Fibroblast of skin of left biceps (primary cell): ENCODE measurements around the gene RGR.
"Not testable (repeated sequence)": the region's sequence is repeated elsewhere in the genome, so short reads cannot be mapped to it uniquely, and the experiment has no call there.

Experiments
- DNase-seq, 2 experiments: peaks; one replicate each; pipeline ENCODE4 v3.0.0-alpha.2; 2013; ENCODE audit warnings: low read depth in 2 of 2

RGR gene

DNA sequence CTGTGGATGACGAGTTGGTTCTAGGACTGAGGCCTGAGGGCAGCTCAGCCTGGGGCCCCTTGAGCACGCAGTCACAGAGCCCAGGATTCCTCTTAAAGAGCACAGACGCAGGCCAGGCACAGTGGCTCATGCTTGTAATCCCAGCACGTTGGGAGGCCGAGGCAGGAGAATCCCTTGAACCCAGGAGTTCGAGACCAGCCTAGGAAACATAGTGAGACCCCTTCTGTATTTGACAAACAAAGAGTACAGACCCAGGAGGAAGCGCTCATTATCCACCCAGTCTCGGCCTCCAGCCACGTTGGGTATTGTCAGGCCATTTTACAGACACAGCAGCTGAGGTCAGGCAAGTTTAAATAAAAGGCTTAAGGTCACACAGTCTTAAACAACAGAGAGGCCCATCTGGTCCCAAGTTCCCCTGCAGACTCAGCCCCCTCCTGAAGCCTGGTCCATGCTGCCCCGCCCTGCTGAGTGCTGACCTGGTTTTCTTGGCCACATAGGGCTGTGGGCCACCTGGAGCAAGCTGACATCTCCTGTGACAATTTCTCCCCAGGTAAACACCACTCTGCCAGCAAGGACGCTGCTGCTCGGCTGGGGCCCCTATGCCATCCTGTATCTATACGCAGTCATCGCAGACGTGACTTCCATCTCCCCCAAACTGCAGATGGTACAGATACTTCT, 12.6 kb downstream of the RGR start:
- no peak for DNase-seq

DNA sequence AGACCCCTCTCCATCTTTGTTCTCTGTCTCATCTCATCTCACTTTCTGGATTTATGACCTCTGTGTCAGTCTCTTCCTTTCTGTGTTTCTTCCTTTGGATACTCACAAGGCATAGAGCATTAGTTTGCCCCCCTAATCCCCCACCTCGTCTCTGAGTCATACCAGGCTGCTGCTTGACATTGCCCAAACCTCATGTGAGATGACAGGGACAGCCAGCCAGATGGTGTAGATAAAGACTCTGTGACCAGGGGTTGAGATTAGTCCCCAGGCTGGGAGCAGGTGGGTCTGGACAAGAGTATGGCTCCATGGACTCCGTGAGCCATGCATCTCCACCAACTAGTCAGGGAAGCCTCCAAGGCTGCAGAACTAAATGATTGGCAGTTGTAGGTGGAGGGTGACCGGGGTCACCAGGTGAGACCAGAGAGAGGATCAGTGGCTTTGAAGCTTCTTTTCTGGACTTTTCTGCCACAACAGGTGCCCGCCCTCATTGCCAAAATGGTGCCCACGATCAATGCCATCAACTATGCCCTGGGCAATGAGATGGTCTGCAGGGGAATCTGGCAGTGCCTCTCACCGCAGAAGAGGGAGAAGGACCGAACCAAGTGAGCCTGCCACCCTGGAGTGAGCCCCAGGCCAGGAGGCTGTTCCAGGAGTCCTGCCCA, 13.3 kb downstream of the RGR start:
- DNase-seq = no peak

DNA sequence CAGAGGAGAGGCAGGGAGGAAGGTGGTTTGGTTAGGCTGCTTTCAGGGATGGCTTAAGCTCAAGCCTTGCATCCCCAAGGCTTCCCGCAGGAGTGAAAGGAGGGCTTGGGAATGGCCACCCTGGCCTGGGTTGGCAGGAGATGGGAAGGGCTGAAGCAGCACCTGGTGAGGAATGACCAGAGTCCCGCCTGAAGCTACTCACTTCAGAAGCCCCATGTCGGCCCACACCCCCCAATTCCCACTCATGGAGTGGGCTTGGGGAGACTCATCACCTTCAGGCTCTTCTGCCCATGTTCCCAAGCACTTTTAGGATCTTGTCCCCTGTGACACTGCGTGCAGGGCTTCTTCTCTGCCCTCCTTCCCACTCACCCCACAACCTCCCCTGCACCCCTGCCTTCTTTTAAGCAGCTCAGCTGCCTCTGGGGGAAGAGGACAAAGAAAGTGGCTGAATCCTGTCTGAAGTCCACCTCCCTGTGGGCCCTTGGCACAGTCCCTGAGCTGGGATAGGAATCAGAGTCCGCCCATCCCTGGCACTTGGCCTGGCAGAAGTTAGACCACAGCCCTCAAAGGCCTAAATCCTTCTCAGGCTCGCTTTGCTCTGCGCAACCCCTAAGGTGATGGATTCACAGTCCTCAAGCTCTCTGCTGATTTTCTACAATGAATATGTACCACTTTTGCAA, 16.5 kb downstream of the RGR start:
- DNase-seq = no peak

DNA sequence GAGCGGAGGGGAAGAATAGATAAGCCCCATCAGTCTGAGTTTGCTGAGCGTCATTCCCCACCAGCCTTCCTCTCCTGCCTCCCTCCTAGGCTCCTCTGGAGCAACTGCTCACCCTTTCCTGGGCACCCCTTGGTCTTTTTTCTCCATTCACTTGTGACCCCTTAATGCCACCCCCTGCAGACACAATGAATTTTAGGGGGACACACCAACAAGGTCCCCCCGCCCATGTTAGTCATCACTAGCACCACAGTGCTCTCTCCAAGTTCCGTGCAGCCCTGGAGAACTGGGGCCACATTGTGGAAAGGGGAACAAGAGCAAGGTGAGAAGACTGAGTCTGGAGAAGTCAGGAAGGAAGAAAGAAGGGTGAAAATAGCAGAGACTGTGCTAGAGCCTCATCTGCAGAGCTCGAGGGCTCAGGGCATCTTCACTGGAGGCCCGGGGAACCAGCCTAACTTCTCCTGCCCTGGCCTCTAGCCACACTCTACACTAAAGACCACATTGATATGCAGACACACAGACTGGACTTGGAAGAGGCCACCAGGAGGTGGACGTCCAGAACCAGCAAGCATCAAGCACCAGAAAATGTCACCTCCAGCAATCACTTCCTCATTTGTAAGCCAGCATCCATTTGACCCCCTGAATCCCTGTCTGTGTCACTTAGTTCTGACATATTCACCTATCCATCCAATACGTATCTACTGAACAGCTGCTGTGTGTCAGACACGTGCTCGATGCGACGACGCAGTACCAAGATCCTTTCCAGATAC, 17.5 kb downstream of the RGR start:
- no peak for DNase-seq

DNA sequence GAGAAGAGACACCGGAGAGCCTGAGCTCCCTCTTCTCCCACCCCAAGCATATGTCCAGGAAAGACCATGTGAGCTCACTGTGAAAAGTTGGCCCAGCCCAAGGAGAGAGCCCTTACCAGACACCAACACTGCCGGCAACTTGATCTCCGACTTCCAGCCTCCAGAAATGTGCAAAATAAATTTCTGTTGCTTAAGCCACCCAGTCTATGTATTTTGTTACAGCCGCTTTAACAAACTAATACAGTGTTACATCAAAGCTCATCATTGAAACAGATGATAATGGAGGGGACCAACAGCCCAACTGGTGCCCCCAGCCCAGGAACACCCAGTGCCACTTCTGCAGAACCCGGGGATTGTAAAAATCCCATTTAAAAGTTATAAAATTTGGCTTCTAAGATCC, 18.9 kb downstream of the RGR start:
- DNase-seq = no peak

DNA sequence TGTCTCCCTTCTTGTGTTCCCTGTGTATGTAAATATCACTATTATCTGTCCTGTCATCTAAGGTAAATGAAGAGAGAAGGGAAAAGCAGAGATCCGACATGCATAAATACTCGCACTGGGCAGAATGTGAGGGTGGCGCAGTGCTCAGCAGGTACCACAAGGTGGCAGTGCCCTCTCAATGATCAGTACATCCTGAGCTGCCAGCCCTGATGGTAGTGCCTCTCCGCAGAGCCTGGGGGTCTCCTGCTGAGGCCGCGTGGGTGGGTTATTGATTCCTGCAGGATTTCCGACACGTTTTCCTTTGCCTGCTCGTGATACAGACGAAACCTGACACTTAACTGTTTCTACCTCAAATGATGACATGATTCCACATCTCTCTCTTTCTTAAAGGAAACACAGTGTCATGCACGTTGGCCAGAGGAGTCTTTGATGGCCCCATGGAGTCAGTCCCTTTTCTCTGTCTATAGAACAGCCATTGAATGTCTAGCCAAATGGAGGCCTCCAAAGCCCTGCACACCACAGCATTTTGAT, 19.8 kb downstream of the RGR start:
- no peak for DNase-seq

DNA sequence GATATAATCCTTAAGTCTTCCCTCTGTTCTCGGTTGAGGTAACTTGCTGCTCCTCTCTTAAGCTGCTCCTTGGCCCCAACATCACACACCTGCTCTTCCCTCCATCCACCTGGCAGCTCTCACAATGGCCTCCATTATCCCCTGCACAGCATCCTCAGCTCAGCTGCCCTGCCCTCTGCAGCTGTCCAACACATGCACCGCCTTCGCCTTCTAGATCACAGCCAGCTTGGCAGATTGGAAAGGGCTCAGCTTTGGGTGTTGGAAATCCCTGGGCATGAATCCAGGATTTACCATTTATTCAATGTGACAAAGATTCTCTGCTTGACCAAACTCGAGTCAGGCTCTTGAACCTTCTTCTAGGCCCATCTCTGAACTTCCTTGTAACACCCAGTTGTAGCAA, 20.6 kb downstream of the RGR start:
- DNase-seq = no peak

DNA sequence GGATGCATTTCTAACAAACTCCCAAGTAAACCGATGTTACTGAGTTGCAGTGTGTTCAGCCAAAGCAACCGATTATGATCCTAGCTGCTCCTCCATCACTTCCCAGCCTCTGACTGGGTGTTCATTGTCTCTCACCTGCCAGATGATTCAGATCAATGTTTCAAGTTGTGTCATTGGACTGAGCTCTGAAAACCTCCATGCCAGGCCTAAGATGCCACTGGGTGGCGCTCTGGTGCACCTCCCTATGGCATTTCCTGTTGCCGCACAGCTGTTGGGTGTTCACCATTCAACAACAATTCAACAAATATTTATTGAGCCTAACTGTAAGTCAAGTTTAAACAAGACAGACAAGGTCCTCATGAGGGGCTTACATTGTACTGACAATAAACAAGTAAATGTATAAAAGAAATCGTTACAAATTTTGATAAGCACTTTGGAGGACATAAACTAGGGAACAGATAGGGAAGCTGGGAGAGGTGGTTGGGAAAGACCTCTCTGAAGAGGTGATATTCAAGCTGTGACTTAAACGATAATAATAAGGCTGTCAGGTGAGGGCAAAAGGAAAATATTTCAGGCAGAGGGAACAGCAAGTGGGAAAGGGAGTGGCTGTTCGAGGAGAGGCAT, 22.8 kb downstream of the RGR start:
- DNase-seq = no peak

DNA sequence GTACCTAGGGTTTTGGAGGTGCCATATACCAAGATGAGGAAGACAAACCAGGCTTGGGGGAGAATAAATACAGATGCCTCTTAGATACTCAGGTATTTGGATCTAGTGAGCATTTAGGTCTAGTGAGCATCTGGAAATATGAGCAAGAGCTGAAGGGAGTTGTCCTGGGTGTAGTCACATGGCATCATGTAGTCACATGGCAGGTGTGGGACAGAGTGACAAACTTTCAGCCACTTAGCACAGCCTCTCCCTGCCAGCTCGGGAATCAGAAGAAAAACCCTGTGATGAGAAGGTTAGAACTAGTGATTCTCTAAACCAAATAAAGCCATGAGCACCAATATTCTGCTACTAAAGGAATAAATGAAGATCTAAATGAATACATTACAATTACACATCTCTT, 24.3 kb downstream of the RGR start:
- DNase-seq = no peak

DNA sequence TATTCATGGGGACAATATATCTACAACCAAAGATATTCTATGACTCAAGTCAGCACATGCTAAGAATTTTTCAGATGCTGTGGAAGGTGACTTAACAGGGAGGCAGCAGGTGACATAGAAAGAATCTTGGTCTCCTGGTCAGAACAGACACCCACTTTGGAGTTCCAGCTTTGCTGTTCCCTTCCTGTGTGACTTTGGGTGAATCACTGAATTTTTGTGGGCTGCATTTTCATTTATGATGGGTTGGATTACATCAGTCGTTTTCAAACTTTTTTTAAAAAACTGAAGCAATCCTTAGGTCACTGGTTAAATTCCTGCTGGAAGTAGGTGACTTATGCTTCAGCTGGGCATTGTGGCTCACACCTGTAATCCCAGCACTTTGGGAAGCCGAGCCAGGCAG, 24.9 kb downstream of the RGR start:
- DNase-seq = peak; percentile 37 to 42

DNA sequence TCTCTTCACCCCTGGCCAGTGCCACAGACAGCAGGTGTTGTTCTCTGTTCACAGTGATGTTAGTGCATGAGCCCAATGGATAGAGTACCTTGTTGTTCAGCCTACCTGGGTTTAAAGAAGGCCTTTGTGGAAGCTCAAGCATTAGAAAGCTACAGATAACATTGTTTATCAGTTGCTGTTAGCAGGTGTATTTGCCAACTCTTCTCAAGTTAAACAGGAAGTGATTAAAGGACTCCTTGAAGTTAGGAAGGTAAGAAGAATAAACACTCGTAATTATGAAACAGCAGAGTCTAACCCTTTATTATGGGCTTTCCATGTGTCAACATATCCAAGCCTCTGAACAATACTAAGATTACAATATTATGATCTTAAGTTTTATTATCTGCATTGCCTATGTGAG, 25.9 kb downstream of the RGR start:
- no peak for DNase-seq

DNA sequence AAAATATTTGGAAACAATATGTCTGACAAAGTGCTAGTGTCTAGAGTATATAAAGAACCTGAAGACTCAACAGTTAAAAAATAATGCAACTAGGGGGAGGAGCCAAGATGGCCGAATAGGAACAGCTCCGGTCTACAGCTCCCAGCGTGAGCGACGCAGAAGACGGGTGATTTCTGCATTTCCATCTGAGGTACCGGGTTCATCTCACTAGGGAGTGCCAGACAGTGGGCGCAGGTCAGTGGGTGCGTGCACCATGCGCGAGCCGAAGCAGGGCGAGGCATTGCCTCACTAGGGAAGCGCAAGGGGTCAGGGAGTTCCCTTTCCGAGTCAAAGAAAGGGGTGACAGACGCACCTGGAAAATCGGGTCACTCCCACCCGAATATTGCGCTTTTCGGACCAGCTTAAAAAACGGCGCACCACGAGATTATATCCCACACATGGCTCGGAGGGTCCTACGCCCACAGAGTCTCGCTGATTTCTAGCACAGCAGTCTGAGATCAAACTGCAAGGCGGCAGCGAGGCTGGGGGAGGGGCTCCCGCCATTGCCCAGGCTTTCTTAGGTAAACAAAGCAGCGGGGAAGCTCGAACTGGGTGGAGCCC, 35.1 kb downstream of the RGR start:
- not testable (repeated sequence) for DNase-seq

DNA sequence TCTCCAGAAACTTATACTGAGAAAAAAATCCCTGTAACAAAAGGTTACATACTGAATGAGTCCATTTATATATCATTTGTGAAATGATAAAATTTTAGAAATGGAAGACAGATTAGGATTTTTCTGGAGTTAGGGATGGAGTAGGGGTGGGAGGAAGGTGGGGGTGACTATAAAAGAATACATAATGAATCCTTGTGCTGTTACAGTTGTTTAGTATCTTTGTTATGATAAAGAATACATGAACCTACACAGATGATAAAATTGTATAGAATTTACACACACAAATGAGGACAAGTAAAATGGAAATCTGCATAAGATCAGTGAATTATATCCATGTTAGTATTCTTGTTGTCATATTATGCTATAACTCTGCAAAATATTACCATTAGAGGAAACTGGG, 41.8 kb downstream of the RGR start:
- DNase-seq = no peak

DNA sequence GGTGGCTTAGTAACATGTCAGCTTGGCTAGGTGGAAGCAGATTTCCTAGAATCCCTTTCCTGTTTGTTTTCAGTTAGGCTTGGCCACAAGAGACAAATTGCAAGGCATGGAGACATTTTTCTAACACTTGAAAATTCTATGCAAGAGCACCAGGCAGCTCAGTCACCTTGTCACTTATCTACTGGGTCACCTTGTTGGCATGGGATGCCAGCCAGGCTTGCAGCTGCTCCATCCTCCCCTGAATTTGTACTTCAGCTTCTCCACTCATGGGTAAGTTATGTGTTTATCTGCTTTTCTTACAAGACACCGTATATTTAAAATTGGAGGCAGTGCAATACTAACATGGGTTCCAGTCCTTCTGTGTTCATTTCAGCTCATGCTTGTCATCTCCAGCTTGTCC, 43.3 kb downstream of the RGR start:
- no peak for DNase-seq

DNA sequence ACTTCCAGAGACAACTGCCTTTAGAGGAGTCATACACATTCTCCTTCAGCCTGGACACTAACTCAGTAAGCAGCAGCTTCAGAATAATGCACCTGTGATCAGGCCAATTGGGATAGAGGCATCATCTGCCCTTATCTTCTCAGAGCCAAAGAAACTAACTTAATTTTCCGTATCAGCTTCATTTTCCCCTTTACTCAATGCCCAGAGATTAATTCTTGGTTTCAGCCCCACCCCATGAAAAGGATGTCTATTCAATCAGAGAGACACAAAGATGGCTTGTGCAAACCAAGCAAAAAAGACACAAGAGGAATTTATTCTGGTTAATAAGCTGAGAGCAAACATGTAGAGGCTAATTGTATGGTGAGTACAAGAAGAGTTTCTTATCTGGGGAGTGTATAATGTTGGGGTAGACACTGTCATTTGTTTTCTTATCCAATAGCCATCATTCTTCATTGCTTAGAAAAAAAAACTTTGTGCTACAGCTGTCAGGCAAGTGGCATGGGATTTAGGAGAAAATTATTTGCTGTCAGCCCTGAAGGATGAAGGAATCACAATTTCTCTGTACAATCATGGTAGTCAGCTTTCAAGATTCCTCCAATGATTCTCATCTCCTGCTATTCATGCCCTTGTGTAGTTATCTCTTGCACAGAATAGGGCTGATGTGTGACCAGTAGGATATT, 44.8 kb downstream of the RGR start:
- DNase-seq = no peak

DNA sequence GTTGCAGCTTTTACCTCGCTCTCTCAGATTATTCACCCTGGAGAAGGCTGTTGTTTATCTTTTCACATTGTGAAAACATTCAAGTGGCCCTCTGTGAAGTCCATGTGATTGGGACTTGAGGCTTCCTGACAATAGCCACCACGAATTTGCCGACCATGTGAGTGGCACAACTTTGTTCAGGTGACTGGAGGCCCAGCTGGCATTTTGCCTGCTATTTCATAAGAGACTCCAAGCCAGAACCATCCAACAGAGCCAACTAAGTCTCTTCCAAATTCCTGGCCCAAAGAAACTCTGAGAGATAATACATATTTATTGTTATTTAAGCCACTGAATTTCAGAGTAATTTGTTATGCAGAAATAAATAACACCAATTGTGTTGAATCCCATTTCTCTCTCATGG, 45.4 kb downstream of the RGR start:
- no peak for DNase-seq

DNA sequence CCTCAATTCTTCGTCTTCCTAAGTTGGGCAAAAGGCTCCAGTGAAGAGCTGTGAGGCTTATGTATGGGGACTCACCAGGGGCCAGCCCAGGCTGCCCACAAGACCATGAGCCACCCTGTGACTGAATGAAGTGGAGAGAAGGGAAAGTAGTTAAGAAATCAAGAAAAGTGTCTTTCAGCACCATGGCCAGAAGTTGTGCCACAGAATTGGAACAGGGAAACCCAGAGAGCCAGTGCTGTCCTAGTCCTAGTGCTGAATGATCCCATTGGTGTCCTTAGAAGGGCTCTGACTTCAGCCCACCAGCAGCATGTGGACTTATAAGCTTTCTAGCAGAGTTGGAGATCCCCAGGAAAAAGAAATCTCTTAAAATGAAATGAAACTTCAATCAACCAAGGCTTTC, 46.5 kb downstream of the RGR start:
- no peak for DNase-seq

DNA sequence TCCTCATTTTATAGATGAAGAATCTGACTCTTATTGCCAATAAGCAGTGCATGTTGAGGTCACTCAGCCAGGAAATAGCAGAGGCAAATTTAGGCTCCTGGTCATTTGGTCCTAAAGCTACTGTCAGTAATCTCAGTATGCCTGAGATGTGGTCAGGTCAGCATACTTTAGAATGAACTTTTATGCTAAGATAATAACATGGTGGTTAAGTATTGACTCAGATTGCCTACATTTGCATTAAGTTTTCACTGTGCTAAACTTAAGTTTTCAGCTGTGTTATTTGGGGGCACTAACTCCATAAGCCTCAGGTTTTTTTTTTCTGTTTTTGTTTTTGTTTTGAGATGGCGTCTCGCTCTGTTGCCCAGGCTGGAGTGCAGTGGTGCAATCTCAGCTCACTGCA, 47.6 kb downstream of the RGR start:
- DNase-seq = no peak

DNA sequence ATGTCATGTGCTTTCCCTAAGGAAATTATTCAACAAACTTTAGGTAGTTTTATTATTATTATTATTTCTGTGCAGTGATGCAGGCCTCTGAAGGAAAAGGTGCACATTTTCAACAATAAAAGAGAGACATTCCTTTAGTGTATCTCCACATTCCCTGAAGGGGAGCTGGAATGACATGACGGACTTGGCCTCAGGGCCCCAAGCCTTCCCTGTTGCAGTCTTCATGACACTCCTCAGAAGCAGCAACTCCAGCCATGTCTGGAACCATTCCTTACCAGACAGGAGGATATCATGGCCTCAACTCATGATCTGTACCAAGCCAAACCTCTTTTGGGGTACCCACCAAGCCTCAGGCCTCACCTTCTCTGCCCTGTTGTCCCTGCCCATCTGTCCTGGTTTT, 48.3 kb downstream of the RGR start:
- DNase-seq = no peak

DNA sequence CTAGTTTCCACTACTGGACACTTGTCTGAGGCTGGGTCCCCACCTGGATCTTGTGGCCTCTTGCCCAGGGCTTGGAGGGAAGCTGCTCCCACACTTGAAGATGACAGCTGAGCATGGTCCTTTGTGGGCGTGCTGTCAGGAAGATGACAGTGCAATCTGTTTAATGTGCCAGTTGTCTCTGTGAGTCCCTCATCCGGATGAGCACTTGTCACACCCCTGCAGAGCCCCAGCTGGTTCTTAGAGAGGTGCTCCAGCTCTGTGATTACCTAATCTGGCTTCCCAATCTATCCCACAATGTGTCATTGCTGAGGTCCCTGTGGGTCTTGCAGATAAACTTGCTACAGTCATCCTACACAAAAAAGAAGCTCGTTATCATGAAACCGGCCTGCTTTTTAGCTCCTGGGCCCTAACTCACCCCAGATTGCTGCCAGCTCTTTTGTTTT, 48.7 kb downstream of the RGR start:
- no peak for DNase-seq
